NOMO-1 treated with DMSO at 0.1 percent for 48 hours (cell line): ENCODE data around the gene AMZ1.
"Not testable (repeated sequence)": the region's sequence is repeated elsewhere in the genome, so short reads cannot be mapped to it uniquely, and the experiment has no call there.

ENCODE experiments used
- DNase-seq: peaks from one replicate; lab custom pipeline; 2025; ENCODE audit not compliant: unreplicated experiment; lab: John Stamatoyannopoulos, UW

The AMZ1 gene

GRCh38 chr7:2724453-2725177, 36.6 kb downstream of the AMZ1 start:
- no peak for DNase-seq

DNA sequence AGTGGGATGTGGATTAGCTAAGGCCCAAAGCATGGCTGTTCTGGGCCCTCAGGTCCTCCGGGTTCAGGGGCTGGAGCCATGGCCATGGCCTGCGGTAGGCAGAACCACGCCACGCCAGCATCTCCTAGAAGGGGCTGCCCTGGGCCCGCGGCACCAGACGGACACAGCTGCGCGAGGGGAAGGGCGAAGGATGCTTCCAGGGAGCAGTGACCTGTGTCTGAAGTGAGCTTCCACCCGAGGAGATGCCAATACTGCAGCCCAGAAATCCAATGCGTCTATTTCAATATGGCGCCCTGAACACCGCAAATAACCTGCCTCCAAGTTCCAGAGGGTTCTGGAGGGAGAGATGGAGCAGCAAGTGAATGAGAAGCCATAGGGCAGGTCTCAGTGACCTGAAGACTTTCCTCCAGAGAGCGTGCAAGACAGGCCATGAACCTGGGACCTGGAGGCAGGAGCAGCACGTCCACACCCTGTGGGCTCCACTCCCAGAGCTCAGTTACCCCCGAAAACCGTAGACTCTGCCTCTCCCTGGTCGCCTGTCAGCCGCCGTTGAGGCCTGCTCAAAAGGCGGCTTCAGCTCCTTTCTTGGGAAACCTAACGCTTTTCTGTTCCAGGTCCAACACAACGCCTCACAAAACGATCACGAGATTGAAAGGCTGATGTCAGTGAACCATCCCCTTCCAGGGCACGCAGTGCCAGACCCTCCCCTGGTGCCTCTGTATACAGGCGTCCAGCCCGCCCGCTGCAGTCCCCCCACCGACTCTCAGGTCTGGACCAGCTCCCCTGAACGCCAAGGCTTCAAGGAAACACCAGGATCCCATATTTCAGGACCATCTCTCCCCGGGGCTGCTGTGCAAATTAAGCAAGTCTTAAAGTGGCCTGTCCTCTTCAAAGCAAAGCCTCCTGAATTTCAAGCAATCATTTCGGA, 37.4 kb downstream of the AMZ1 start:
- DNase-seq = no peak

- DNase-seq = no peak
Measured at GRCh38 chr7:2726316-2727018, 38.5 kb downstream of the AMZ1 start.

DNA sequence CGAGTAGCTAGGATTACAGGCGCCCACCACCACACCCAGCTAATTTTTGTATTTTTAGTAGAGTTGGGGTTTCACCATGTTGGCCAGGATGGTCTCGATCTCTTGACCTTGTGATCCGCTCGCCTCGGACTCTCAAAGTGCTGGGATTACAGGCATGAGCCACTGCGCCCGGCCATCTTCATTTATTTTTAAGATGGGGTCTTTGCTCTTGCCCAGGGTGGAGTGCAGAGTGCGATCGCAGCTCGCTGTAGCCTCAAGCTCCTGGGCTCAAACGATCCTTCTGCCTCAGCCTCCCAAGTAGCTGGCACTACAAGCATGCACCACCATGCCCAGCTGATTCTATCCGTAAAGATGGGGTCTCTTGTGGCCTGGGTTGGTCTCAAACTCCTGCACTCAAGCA, 39.2 kb downstream of the AMZ1 start:
- DNase-seq = not testable (repeated sequence)

DNA sequence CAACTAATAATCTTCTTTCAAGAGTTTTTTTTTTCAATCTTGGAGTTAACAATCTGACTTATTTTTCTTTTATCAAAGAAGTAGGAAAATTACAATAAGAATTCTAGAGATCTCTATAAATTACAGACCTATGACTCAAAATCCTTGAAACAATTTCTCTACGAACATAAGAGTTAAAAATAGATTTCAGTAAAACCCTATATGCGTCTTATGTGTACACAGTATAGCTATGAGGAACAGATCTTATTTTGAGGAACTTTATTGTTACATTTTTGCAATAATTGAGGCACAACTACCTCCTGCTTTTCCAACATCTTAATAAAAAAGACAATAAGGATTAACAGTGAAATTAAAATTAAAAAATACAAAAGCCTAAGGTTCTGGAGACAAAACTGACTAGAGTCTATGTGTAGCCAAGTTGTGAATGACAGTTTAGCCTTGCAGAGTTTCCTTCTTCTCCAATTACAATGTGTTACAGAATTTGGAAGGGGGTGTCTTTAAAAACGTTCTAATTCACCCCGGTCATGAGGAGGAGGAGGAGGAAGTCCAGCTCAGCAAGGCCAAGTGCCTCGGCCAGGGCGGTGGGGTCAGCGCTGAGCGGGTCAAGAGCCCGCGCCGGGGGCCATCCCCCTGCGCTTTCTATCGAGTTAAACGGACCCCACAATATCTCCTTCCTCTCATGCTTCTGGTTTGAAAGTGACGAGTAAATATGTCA, 40.5 kb downstream of the AMZ1 start:
- peak; percentile 77 for DNase-seq

DNA sequence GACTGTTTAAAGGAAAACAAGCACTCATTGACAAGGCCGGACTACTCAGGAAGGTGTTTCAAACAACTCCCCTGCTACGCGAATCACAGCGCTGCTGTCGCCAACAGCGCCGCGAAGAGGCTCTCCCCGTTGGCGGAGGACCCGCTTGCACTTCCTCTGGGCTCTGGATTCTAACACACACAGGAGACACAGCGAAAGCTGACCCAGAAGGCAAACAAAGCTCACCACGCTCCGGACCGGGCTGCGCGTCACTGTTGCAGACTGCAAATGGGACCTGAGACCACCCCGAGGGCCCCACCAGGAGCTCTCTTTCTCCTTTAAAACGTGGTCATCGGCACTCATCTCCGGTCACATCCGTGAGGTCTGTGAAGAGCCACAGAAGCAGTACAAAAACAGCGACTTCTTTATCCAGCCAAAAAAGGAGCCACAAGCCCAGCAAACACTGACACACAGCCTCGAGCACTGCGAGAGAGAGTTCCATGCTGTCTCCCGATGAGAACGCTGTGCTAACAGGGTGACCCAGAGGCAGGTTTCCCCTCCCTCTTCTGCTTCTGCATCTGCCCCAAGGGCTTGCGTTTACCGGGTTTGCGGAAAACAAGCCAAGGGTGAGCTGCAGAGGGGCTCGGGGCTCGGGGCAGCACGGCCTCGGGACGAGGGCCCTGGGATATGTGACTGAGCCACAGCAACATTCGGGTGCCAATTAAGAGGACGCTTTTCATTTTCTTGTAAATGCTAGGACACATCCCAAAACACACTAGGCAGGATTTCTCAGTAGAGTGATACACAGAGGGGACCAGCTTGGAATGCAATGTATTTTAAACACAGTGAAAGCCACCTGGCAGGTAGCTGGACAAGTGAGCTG, 41.3 kb downstream of the AMZ1 start:
- peak; percentile 25 for DNase-seq

DNA sequence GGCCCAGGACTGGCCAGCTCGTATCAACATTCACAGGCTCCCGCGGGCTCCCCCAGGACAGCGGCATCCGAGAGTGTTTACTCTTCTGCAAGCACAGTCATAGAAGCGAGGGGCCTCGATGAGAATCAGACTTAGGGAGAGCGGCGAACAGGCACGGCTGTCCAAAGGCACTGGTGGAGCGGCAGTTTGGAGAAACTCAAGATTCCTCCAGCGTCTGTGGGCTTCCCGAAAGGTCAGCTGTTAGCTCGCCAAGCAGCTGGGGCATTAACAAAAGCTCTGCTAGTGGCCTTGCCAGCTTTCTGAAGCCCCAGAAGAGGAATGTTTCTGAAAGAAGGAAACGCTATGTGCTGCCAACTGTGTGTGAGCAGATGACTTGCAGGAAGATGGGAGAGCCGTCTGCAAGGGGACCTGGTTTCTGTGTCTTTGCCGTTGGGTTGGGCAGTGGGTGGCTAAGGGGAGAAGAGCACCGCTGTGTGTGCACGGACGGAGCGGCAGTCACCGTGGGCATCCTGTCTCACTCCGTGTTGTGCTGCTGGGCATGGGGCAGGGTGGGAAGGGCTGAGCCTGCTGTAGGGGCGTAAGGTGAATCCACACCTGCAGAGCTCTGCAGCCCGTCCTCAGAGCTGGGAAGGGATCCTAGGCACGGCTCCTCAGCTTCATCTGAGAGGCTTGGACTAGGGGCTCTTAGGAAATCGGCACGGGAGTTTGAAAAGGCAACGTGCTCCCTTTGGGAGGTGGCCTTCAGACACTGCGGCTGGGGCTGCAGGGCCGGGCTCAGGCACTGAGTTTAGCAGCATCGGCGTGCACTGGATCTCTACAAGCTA, 42.1 kb downstream of the AMZ1 start:
- DNase-seq = no peak

DNA sequence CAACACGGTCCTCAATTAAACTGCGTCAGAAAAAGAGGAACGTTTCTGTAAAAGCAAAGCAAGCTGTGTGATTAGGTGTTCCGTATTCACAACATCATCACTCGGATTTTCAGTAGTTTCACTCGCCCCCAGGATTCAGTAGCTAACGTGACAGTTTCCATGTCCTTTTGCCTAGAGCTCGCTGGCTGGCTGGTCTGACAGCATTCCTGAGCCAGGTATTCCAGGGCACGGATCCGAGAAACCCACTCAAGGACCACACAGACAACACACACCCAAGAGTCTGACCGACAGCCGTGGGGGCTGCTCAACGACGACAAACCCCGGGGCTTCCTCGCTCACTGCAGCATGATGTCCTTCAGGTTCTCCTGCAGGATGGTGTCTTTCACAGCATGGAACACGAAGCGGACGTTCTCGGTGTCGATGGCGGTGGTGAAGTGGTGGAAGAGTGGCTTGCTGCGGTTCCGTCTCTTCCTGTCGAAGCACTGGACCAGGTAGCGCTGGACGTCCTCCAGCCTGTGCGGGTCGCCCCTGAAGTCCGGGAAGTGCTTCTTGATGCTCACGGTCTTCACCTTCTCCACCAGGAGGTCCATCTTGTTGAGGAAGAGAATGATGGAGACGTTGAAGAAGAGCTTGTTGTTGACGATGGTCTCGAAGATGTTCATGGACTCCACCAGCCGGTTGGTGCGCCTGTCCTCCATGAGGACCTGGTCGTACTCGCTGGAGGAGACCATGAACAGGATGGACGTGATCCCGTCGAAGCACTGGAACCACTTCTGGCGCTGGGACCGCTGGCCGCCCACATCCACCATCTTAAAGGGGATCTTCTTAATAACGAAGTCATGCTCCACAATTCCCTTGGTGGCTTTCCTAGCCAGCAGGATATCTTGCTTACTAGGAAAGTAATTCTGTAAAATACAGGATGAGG, 43.1 kb downstream of the AMZ1 start:
- DNase-seq = no peak

- no peak for DNase-seq
Measured at GRCh38 chr7:2732388-2732787, 44.4 kb downstream of the AMZ1 start.

GRCh38 chr7:2732959-2733584, 45.1 kb downstream of the AMZ1 start:
- DNase-seq = no peak

GRCh38 chr7:2734084-2734686, 46.2 kb downstream of the AMZ1 start:
- DNase-seq = peak; percentile 39

DNA sequence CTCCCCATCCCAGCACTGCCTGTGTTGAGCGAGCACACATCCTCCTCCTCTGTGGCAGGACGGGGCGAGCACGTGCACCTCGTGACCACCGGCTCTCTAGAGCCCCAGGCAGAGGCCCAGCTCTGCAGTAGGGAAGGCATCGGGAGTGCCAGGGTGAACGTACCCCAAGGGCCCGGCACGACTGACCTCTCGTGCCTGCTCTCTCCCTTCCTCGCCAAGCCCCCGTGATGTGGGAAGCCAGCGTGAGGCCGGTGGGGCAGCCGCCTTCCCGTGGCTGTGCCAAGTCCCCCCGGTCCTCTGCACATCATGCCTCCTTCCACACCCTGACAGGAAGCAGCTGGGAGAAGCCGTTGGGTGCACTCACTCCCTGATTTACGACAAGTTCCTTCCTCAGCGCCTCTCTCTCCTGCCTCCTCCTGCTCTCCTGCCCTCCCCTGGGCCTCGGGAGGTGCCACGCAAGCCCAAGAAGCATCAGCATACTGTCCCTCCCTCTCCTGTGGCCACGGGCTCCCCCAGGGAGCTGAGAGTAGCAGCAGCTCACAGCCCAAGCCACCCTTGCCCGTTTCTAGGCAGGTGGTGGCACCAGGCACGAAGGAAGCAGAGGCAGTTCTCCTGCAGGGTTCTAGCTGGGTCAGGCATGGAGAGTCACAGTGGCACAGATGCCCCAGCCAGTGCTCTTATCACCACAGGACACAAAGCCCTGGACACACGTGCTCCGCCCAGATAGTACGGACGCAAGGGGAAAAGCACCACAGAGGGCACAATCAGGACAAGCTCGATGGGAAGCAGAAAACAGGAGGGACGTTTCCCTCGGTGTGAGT, 47.0 kb downstream of the AMZ1 start:
- DNase-seq = peak; percentile 99

- no peak for DNase-seq
Measured at GRCh38 chr7:2735744-2736143, 47.7 kb downstream of the AMZ1 start.

DNA sequence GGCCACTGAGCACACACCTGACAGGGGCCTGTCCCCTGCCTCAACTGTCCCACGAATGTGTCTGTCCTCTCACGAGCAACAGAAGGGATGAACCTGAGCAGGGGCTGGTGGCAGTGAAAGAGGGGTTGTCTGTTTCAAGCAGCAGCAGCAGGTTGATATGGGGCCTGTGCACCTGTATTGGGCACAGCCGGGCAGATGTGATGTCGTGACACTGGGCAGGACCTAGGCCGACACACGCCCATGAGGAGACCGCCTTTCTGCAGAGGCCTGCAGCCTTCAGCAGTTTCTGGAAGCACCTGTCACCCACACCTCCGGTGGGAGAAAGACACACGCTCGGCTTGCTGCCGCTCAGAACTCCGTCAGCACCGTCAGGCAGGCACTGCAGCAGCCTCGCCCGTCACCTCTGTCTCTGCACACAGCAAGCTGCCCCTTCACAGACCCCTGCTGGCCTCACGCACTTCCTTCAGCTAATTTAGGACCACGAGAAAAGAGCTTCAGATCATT, 48.5 kb downstream of the AMZ1 start:
- DNase-seq = no peak

DNA sequence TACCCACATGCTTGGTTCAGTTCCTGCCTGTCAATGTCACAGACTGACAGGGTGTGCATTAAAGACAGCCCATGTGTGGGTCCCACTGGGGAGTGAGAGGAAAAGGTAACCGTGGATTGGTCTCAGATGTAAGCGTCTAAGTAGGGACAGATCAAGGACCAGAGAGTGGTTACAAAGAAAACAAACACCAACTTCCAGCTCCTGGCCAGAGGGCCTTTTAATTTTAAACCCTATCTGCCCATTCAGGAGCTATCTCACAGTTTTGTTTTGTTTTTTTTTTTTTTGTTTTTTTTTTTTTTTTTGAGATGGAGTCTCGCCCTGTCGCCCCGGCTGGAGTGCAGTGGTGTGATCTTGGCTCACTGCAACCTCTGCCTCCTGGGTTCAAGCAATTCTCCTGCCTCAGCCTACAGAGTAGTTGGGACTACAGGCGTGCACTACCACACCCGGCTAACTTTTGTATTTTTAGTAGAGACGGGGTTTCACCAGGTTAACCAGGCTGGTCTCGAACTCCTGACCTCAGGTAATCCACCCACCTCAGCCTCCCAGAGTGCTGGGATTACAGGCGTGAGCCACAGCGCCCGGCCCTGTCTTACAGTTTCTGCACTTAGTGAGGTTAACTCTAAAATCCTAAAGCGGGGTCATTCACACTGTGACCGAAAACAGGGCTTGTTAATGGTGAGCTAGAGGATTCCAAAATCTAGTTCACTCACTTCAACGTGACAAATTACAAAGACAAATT, 49.2 kb downstream of the AMZ1 start:
- not testable (repeated sequence) for DNase-seq
